K562 (cell line): Measurements from ENCODE around the gene SHC1. TPM values are rescaled to one million over a fixed set of nuclear protein-coding genes. Genes with fewer than 3 reads are reported as not detected.
A peak's percentile ranks its signal among the peaks of the same experiment; 100 is the strongest.

ENCODE experiments used
- ATAC-seq: fragments of 200-7000 bp; cut with Tn5 transposase; 3 replicates; pipeline ENCODE4 v1.9.1; 2020; ENCODE audit warnings: moderate library complexity
- BruUV-seq: library from RNA; stranded (reverse); fragments of 400-500 nt; replicated peaks from 2 replicates; lab custom pipeline; 2021; lab: Mats Ljungman, UMichigan
- CTCF ChIA-PET: fragments of 300-600 bp; formaldehyde crosslinking; extraction: SDS; loops from one replicate; lab custom pipeline; 2021; ENCODE audit warnings: low intra/inter-chr PET ratio; lab: Yijun Ruan, JAX
- POLR2A ChIA-PET: fragments of 300-600, 350-650 bp; sonication (Branson Sonifier 250); formaldehyde crosslinking; extraction: SDS; loops from one replicate; lab custom pipeline; 2021; ENCODE audit warnings: antibody characterized with exemption, inconsistent platforms; lab: Yijun Ruan, JAX
- DNase-seq, 4 experiments: peaks; one replicate each; pipeline versions ENCODE4 v3.0.0 to v3.0.0-alpha.2; 2011 to 2018; ENCODE audit warnings: low spot score in 3 of 4, mixed read lengths in 3 of 4; ENCODE audit errors: extremely low read depth in 1 of 4
- FAIRE-seq: peaks from 2 replicates; lab custom pipeline; 2011; peaks lifted over from hg19 to GRCh38; lab: Jason Lieb, UNC
- H2AFZ ChIP-seq: 2 replicates; pipeline ENCODE4 v1.6.0; 2011; ENCODE audit warnings: low read depth, low read length, control low read depth, inconsistent platforms
- H3K27ac ChIP-seq: fragments of 200-600 bp; 3 replicates; pipeline ENCODE4 v1.8.0; 2011; ENCODE audit warnings: low read depth, mild to moderate bottlenecking, control low read depth, inconsistent platforms, low read length, moderate library complexity, mixed read lengths; ENCODE audit errors: extremely low read depth
- H3K27me3 ChIP-seq, 2 experiments: fragments of 300-600 bp in 1 of 2; 2 replicates in 1 of 2; 3 replicates in 1 of 2; pipeline versions ENCODE4 v1.6.0 to v1.8.0; 2011; ENCODE audit warnings: inconsistent platforms in 2 of 2, low read length in 2 of 2, mild to moderate bottlenecking in 1 of 2, mixed read lengths in 1 of 2, moderate library complexity in 1 of 2; ENCODE audit not compliant: control insufficient read depth in 2 of 2, insufficient read depth in 2 of 2
- H3K36me3 ChIP-seq: fragments of 300-600 bp; 3 replicates; pipeline ENCODE4 v1.8.0; 2011; ENCODE audit warnings: mild to moderate bottlenecking, low read length, inconsistent platforms; ENCODE audit not compliant: control insufficient read depth, insufficient read depth
- H3K4me1 ChIP-seq, 2 experiments: fragments of 200-600 bp in 1 of 2; replicated peaks in 1 of 2; 2 replicates in 1 of 2; 3 replicates in 1 of 2; pipeline versions ENCODE4 v1.5.1 to v1.8.0; 2011; ENCODE audit warnings: inconsistent platforms in 2 of 2, low read length in 2 of 2, mild to moderate bottlenecking in 1 of 2, mixed read lengths in 1 of 2, moderate library complexity in 1 of 2; ENCODE audit not compliant: control insufficient read depth in 2 of 2, insufficient read depth in 2 of 2
- H3K4me2 ChIP-seq: 2 replicates; pipeline ENCODE4 v1.6.1; 2011; ENCODE audit warnings: low read length, control low read depth, inconsistent platforms, mixed read lengths; ENCODE audit not compliant: insufficient read depth
- H3K4me3 ChIP-seq: fragments of 200-600 bp; sonication (generic), shearing (Covaris generic); 2 replicates; pipeline ENCODE4 v1.5.1; 2016; ENCODE audit warnings: control low read depth, inconsistent platforms
- H3K79me2 ChIP-seq: fragments of 200-600 bp; 3 replicates; pipeline ENCODE4 v1.8.0; 2011; ENCODE audit warnings: low read length, inconsistent platforms; ENCODE audit not compliant: control insufficient read depth, insufficient read depth
- H3K9ac ChIP-seq, 2 experiments: 2 replicates each; pipeline versions ENCODE4 v1.6.0 to v1.6.1; 2011; ENCODE audit warnings: low read depth in 2 of 2, low read length in 2 of 2, control low read depth in 1 of 2, inconsistent platforms in 1 of 2, mild to moderate bottlenecking in 1 of 2, mixed read lengths in 1 of 2; ENCODE audit not compliant: insufficient read depth in 1 of 2
- H3K9me1 ChIP-seq: one replicate; pipeline ENCODE4 v1.6.0; 2011; ENCODE audit warnings: inconsistent platforms, mild to moderate bottlenecking, low read length, moderate library complexity; ENCODE audit not compliant: control insufficient read depth, insufficient read depth
- H3K9me3 ChIP-seq: replicated peaks from 2 replicates; pipeline ENCODE4 v1.5.1; 2011; ENCODE audit warnings: low read depth, low read length, inconsistent platforms; ENCODE audit not compliant: control insufficient read depth, insufficient read depth
- H4K20me1 ChIP-seq: replicated peaks from 2 replicates; pipeline ENCODE4 v1.6.1; 2011; ENCODE audit warnings: low read length, inconsistent platforms, mixed read lengths; ENCODE audit not compliant: control insufficient read depth, insufficient read depth
- BMI1 ChIP-seq: fragments of 150-350 bp; IDR thresholded peaks from 2 replicates; pipeline ENCODE4 v1.6.1; 2014; ENCODE audit warnings: low read length
- CBX2 ChIP-seq: fragments of 200-600 bp; sonication (generic); IDR thresholded peaks from one replicate; pipeline ENCODE4 v1.6.1; 2012; ENCODE audit warnings: mild to moderate bottlenecking, low read length, inconsistent platforms; ENCODE audit not compliant: insufficient read depth, poor library complexity, severe bottlenecking
- CREBBP ChIP-seq: IDR thresholded peaks from one replicate; pipeline ENCODE4 v1.6.1; 2012; ENCODE audit warnings: low read depth, mild to moderate bottlenecking, control low read depth, inconsistent platforms, low read length
- GATA2 ChIP-seq: sonication (generic); formaldehyde crosslinking; IDR thresholded peaks from 2 replicates; pipeline ENCODE4 v1.4.0; 2020; ENCODE audit warnings: mild to moderate bottlenecking, missing genetic modification reagents
- KLF10 ChIP-seq: fragments of 250-450 bp; sonication (Bioruptor Pico); IDR thresholded peaks from 2 replicates; pipeline ENCODE4 v1.6.1; 2021; ENCODE audit warnings: matching md5 sums
- MLLT1 ChIP-seq, 2 experiments: fragments of 450-650 bp; IDR thresholded peaks; 2 replicates each; pipeline ENCODE4 v1.6.1; 2016
- NCOA2 ChIP-seq, 2 experiments: fragments of 450-650 bp; IDR thresholded peaks; 2 replicates each; pipeline ENCODE4 v1.6.1; 2018; ENCODE audit warnings: mild to moderate bottlenecking in 2 of 2, moderate library complexity in 1 of 2; ENCODE audit not compliant: partially characterized antibody in 2 of 2
- NFRKB ChIP-seq: fragments of 450-650 bp; IDR thresholded peaks from 2 replicates; pipeline ENCODE4 v1.6.1; 2016; ENCODE audit warnings: low read depth
- NONO ChIP-seq, 2 experiments: fragments of 200-400 bp in 1 of 2; fragments of 450-650 bp in 1 of 2; formaldehyde crosslinking in 1 of 2; IDR thresholded peaks; 2 replicates each; pipeline ENCODE4 v1.6.1; 2017; ENCODE audit warnings: low read depth in 2 of 2, mild to moderate bottlenecking in 2 of 2, moderate library complexity in 2 of 2, low read length in 1 of 2
- TAF15 ChIP-seq: fragments of 200-400 bp; formaldehyde crosslinking; IDR thresholded peaks from 2 replicates; pipeline ENCODE4 v1.6.1; 2017; ENCODE audit warnings: mild to moderate bottlenecking, low read depth, low read length, moderate library complexity
- ZNF507 ChIP-seq: conservative IDR thresholded peaks from 2 replicates; pipeline ENCODE4 v1.6.1; 2017; ENCODE audit warnings: missing genetic modification characterization, missing compliant biosample characterization
- WGBS: fragments of 100-300 bp; shearing (Covaris generic); methylation state at CpG from one replicate; pipeline ENCODE4 v1.1.6; 2016; ENCODE audit warnings: low coverage, mixed read lengths; ENCODE audit not compliant: insufficient coverage; ENCODE audit errors: missing lambda C conversion rate; 5-methylcytosine and 5-hydroxymethylcytosine counted together
- in situ Hi-C: fragments of 300-500 bp; cut with MboI; formaldehyde crosslinking; loops from 4 replicates; pipeline ENCODE4 v1.15.0; 2018; ENCODE audit warnings: inconsistent platforms, mixed read lengths
- intact Hi-C: fragments of 100-400 bp; cut with micrococcal nuclease; formaldehyde crosslinking; loops from 2 replicates; pipeline ENCODE4 v1.14.2; 2022
- polyA plus RNA-seq, 8 experiments: library from polyadenylated mRNA; depleted of rRNA in 4 of 8; stranded (reverse) in 5 of 8; unstranded in 3 of 8; fragments of >200 nt; fragmentation: Nextera tagmentation in 2 of 8; fragmentation: Illumina TruSeq in 1 of 8; extraction: Ambion mirVana in 2 of 8; extraction: Trizol in 1 of 8; gene quantifications; 2 replicates each; pipeline versions ENCODE4 v1.2.1 to v1.2.3, GENCODE V29; 2011 to 2014; ENCODE audit warnings: inconsistent platforms in 1 of 8, missing spikeins in 1 of 8
- total RNA-seq, 7 experiments: library from RNA; depleted of rRNA in 6 of 7; stranded (reverse); fragments of >200 nt in 6 of 7; fragmentation: Illumina TruSeq in 2 of 7; extraction: Trizol in 2 of 7; gene quantifications; 2 replicates each; pipeline versions ENCODE4 v1.2.1 to v1.2.3, GENCODE V29; 2011 to 2021; ENCODE audit warnings: low replicate concordance in 1 of 7
- TF ChIP-seq, protein P1 (sequence below): fragments of 250-450 bp; sonication (Bioruptor Pico); IDR thresholded peaks from 2 replicates; pipeline ENCODE4 v1.8.0; 2021; ENCODE audit warnings: borderline replicate concordance, mild to moderate bottlenecking, moderate library complexity; ENCODE audit not compliant: poor library complexity, severe bottlenecking
- TF ChIP-seq, protein P2 (sequence below): sonication (generic); formaldehyde crosslinking; IDR thresholded peaks from 2 replicates; pipeline ENCODE4 v1.8.0; 2022; ENCODE audit warnings: mild to moderate bottlenecking, missing genetic modification reagents

Gene SHC1
- total and polyA plus RNA-seq, 9 of the 15 experiments (the other 6 are each of a cell fraction or from before 2014, with no cell fraction given), result 4.1 to 113 (median 51.9) TPM

DNA sequence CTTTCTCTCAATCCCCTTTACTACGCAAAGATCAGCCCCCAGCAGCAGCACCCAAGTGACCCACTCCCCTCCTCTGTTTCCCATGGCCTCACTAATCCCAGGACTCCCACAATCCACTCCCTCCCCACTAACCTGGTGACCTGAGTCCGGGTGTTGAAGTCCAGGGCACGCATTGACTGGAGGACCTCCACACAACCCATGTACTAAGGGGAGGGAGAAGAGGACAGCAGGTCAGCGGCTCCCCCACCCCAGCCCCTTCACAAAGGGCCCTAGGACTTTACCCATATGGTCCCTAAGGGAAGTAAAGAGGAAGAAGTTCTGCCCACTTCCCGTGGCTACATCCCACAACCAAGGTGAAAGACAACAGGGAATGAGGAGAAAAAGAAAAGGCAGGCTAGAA, 1.3 kb downstream of the SHC1 start:
- in situ Hi-C loops (no loop called here), intact Hi-C loops (no loop called here)
- H3K36me3 ChIP-seq, result peaks cover 54% of the 10 kb centered on the region
- no TSS peak for BruUV-seq
- peak overlapping the region in 1 of 2 experiments; percentile 68; a peak in 1 of 4 replicates for H3K9ac ChIP-seq
- H3K9me1 ChIP-seq, result no peaks in the 10 kb centered on the region
- FAIRE-seq (no peak), ATAC-seq (no peak), DNase-seq (no peak)
- no peaks in the 10 kb centered on the region for H4K20me1 ChIP-seq
- WGBS, result 54% methylated on average over 4 of the region's 5 CpGs
- POLR2A ChIA-PET, result interaction anchor here (0.7 to 6.2 kb wide), 5 partner anchors 10 to 275 kb away, joined by 3 to 43 read pairs (median 4); partner anchors contain the start of genes FLAD1 and LENEP
- CTCF ChIA-PET, result no interaction called here
- H3K4me1 ChIP-seq, result peaks cover 36 to 50% of the 10 kb centered on the region in 2 experiments; a peak in 4 of 5 replicates
- no peaks in the 10 kb centered on the region; a peak in 1 of 5 replicates for H3K27me3 ChIP-seq
- no peak overlapping the region; the same call in 1 of the 2 replicates for H3K4me3 ChIP-seq
- no peak overlapping the region for H2AFZ ChIP-seq
- no peaks in the 10 kb centered on the region for H3K9me3 ChIP-seq
- H3K27ac ChIP-seq, result 0 out of 3 replicates have a peak overlapping the region, but pooled peaks have one; percentile 33
- TF ChIP-seq MLLT1 (IDR thresholded peaks at IDR 0.05), result no peak
- TF ChIP-seq ZNF507, result no peak
- no peak for TF ChIP-seq NCOA2 (IDR thresholded peaks at IDR 0.05; ENCODE audit: partially characterized antibody in 2 of 2)
- no peak for TF ChIP-seq GATA2 (CRISPR knock-in tag)
- TF ChIP-seq NFRKB, result no peak
- TF ChIP-seq BMI1, result no peak
- no peak for TF ChIP-seq CBX2
- TF ChIP-seq TAF15, result no peak
- TF ChIP-seq, protein P1, sequence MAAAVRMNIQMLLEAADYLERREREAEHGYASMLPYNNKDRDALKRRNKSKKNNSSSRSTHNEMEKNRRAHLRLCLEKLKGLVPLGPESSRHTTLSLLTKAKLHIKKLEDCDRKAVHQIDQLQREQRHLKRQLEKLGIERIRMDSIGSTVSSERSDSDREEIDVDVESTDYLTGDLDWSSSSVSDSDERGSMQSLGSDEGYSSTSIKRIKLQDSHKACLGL (CRISPR knock-in tag), result no peak
- no peak for TF ChIP-seq NONO (IDR thresholded peaks at IDR 0.05; ENCODE audit: low read depth in 2 of 2, low read length in 1 of 2)
- TF ChIP-seq CREBBP, result no peak
- TF ChIP-seq KLF10, result no peak
- TF ChIP-seq, protein P2, sequence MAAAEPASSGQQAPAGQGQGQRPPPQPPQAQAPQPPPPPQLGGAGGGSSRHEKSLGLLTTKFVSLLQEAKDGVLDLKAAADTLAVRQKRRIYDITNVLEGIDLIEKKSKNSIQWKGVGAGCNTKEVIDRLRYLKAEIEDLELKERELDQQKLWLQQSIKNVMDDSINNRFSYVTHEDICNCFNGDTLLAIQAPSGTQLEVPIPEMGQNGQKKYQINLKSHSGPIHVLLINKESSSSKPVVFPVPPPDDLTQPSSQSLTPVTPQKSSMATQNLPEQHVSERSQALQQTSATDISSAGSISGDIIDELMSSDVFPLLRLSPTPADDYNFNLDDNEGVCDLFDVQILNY (CRISPR knock-in tag), result no peak
- H3K4me2 ChIP-seq, result peak overlapping the region; percentile 46; the same call in 1 of the 2 replicates
- H3K79me2 ChIP-seq, result peaks cover 42% of the 10 kb centered on the region
